ENCODE measurements around the gene SH3GL1. TPM values are rescaled to one million over a fixed set of nuclear protein-coding genes. Genes with fewer than 3 reads are reported as not detected.

The SH3GL1 gene
- total and polyA plus RNA-seq, 10 of the 15 experiments (the other 5 are each of a cell fraction or from before 2014, with no cell fraction given): 0.93 to 47.4 (median 28.4) TPM

GRCh38 chr19:4439243-4439642 lies 38.9 kb upstream of the SH3GL1 start:
- H3K36me3 ChIP-seq (ENCODE audit: control insufficient read depth in 2 of 2, insufficient read depth in 2 of 2, low read length in 1 of 2): peaks cover 12 to 23% of the 10 kb centered on the region in 2 experiments
- H3K4me2 ChIP-seq (ENCODE audit: control insufficient read depth, insufficient read depth): no peak overlapping the region
- no peak for ATAC-seq
- no peaks in the 10 kb centered on the region for H3K27me3 ChIP-seq (replicated peaks in 1 of 2; ENCODE audit: control insufficient read depth in 2 of 2, insufficient read depth in 2 of 2, low read length in 1 of 2)
- H2AFZ ChIP-seq (ENCODE audit: control insufficient read depth, low read depth, low read length): no peak overlapping the region
- in situ Hi-C loops (cut with MboI) (no loop called here), intact Hi-C loops (cut with micrococcal nuclease; ENCODE audit: unreplicated experiment) (no loop called here)
- no peaks in the 10 kb centered on the region for H3K9me3 ChIP-seq (replicated peaks; ENCODE audit: control insufficient read depth, insufficient read depth, low read length)
- no peaks in the 10 kb centered on the region for H4K20me1 ChIP-seq (ENCODE audit: control insufficient read depth, insufficient read depth)
- no peak overlapping the region for H3K9ac ChIP-seq (ENCODE audit: control insufficient read depth, insufficient read depth, low read length)
- TF ChIP-seq BMI1 (IDR thresholded peaks at IDR 0.05; ENCODE audit: borderline replicate concordance) (no peak), RAD21 (IDR thresholded peaks at IDR 0.05; ENCODE audit: insufficient read depth, low read depth, low read length) (no peak), NFYB (IDR thresholded peaks at IDR 0.05; ENCODE audit: insufficient read depth, low read depth, low read length) (no peak), IKZF2 (IDR thresholded peaks at IDR 0.05) (no peak), HDGF (IDR thresholded peaks at IDR 0.05) (no peak), SMARCA5 (IDR thresholded peaks at IDR 0.05) (no peak), RFX5 (IDR thresholded peaks at IDR 0.05; ENCODE audit: low read depth, low read length) (no peak), RELA (IDR thresholded peaks at IDR 0.05; ENCODE audit: borderline replicate concordance, partially characterized antibody) (no peak)
- ChIA-PET SMC1A (ENCODE audit: uncharacterized antibody, unreplicated experiment) (no interaction called here), RAD21 (ENCODE audit: unreplicated experiment) (no interaction called here), CTCF (no interaction called here), POLR2A (no interaction called here)
- no peak overlapping the region for H3K27ac ChIP-seq (ENCODE audit: control insufficient read depth, insufficient read depth)
- no peak for DNase-seq (ENCODE audit: low read depth, low spot score)
- H3K79me2 ChIP-seq (ENCODE audit: control insufficient read depth, insufficient read depth, low read length): no peaks in the 10 kb centered on the region
- FAIRE-seq: no peak
- 87% methylated on average over 11 of the region's 12 CpGs for WGBS (ENCODE audit: insufficient coverage, insufficient replicate concordance, low lambda C conversion rate, missing lambda C conversion rate)
- H3K4me1 ChIP-seq (ENCODE audit: control insufficient read depth, insufficient read depth, low read length): peaks cover 7% of the 10 kb centered on the region
- H3K4me3 ChIP-seq: no peak overlapping the region
- BruUV-seq (replicated peaks): no TSS peak

GRCh38 chr19:4437103-4437502 lies 36.8 kb upstream of the SH3GL1 start:
- no peak overlapping the region for H3K4me2 ChIP-seq (ENCODE audit: control insufficient read depth, insufficient read depth)
- H4K20me1 ChIP-seq (ENCODE audit: control insufficient read depth, insufficient read depth): no peaks in the 10 kb centered on the region
- no TSS peak for BruUV-seq (replicated peaks)
- SMC1A ChIA-PET (ENCODE audit: uncharacterized antibody, unreplicated experiment): no interaction called here
- FAIRE-seq (no peak), DNase-seq (ENCODE audit: low read depth, low spot score) (no peak), ATAC-seq (no peak)
- H3K27ac ChIP-seq (ENCODE audit: control insufficient read depth, insufficient read depth): no peak overlapping the region
- in situ Hi-C loops (cut with MboI) (no loop called here), intact Hi-C loops (cut with micrococcal nuclease; ENCODE audit: unreplicated experiment) (no loop called here)
- RAD21 ChIA-PET (ENCODE audit: unreplicated experiment): no interaction called here
- H3K9ac ChIP-seq (ENCODE audit: control insufficient read depth, insufficient read depth, low read length): no peak overlapping the region
- H3K4me1 ChIP-seq (ENCODE audit: control insufficient read depth, insufficient read depth, low read length): peaks cover 9% of the 10 kb centered on the region
- H3K27me3 ChIP-seq (replicated peaks in 1 of 2; ENCODE audit: control insufficient read depth in 2 of 2, insufficient read depth in 2 of 2, low read length in 1 of 2): no peaks in the 10 kb centered on the region
- H3K36me3 ChIP-seq (ENCODE audit: control insufficient read depth in 2 of 2, insufficient read depth in 2 of 2, low read length in 1 of 2): peaks cover 13 to 24% of the 10 kb centered on the region in 2 experiments
- no peak overlapping the region for H2AFZ ChIP-seq (ENCODE audit: control insufficient read depth, low read depth, low read length)
- no peaks in the 10 kb centered on the region for H3K9me3 ChIP-seq (replicated peaks; ENCODE audit: control insufficient read depth, insufficient read depth, low read length)
- H3K79me2 ChIP-seq (ENCODE audit: control insufficient read depth, insufficient read depth, low read length): no peaks in the 10 kb centered on the region
- WGBS (ENCODE audit: insufficient coverage, insufficient replicate concordance, low lambda C conversion rate, missing lambda C conversion rate): 95% methylated on average over 10 of the region's 10 CpGs
- no peak for TF ChIP-seq SMARCA5 (IDR thresholded peaks at IDR 0.05)
- TF ChIP-seq, protein P1, sequence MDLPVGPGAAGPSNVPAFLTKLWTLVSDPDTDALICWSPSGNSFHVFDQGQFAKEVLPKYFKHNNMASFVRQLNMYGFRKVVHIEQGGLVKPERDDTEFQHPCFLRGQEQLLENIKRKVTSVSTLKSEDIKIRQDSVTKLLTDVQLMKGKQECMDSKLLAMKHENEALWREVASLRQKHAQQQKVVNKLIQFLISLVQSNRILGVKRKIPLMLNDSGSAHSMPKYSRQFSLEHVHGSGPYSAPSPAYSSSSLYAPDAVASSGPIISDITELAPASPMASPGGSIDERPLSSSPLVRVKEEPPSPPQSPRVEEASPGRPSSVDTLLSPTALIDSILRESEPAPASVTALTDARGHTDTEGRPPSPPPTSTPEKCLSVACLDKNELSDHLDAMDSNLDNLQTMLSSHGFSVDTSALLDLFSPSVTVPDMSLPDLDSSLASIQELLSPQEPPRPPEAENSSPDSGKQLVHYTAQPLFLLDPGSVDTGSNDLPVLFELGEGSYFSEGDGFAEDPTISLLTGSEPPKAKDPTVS (IDR thresholded peaks at IDR 0.05; ENCODE audit: low read depth, low read length): no peak
- no peak for TF ChIP-seq TCF7 (IDR thresholded peaks at IDR 0.05; ENCODE audit: borderline replicate concordance)
- no peak for TF ChIP-seq STAT1 (conservative IDR thresholded peaks at IDR 0.05)
- no peak for TF ChIP-seq ZBED1 (IDR thresholded peaks at IDR 0.05; ENCODE audit: borderline replicate concordance)
- H3K4me3 ChIP-seq: no peak overlapping the region
- CTCF ChIA-PET: no interaction called here
- POLR2A ChIA-PET: no interaction called here
